A673 (cell line): ENCODE data around the gene ADAMTSL1. TPM values are rescaled to one million over a fixed set of nuclear protein-coding genes. Genes with fewer than 3 reads are reported as not detected.

Experiments
- BruUV-seq: library from RNA; stranded (reverse); fragments of 400-500 nt; replicated peaks from 2 replicates; lab custom pipeline; 2021; lab: Mats Ljungman, UMichigan
- CTCF ChIA-PET: fragments of 300-600 bp; sonication (Branson Sonifier 250); formaldehyde crosslinking; loops from one replicate; lab custom pipeline; 2022; ENCODE audit warnings: antibody characterized with exemption; lab: Charles Lee
- POLR2A ChIA-PET: fragments of 300-600 bp; sonication (Branson Sonifier 250); formaldehyde crosslinking; loops from one replicate; lab custom pipeline; 2022; ENCODE audit warnings: antibody characterized with exemption; ENCODE audit not compliant: low non-redundant PET; lab: Charles Lee
- DNase-seq: peaks from one replicate; pipeline ENCODE4 v3.0.0-alpha.2; 2015; ENCODE audit warnings: low spot score
- H3K27ac ChIP-seq: fragments of 200-600 bp; sonication (generic); 2 replicates; pipeline ENCODE4 v1.5.1; 2016; ENCODE audit warnings: mixed run types, low read depth, mild to moderate bottlenecking, mixed read lengths, antibody characterized with exemption, low read length; ENCODE audit not compliant: poor library complexity, severe bottlenecking
- H3K27me3 ChIP-seq: fragments of 200-600 bp; sonication (generic); replicated peaks from 2 replicates; pipeline ENCODE4 v1.6.1; 2017; ENCODE audit warnings: mixed run types, low read depth, mild to moderate bottlenecking, mixed read lengths, antibody characterized with exemption, low read length; ENCODE audit not compliant: insufficient read depth, poor library complexity
- H3K36me3 ChIP-seq: fragments of 200-600 bp; sonication (generic); 2 replicates; pipeline ENCODE4 v1.6.1; 2016; ENCODE audit warnings: mixed run types, mild to moderate bottlenecking, mixed read lengths, antibody characterized with exemption, low read length; ENCODE audit not compliant: insufficient read depth, poor library complexity, severe bottlenecking
- H3K4me1 ChIP-seq: fragments of 200-600 bp; sonication (generic); 2 replicates; pipeline ENCODE4 v1.6.1; 2017; ENCODE audit warnings: mixed run types, mild to moderate bottlenecking, mixed read lengths, antibody characterized with exemption, low read length; ENCODE audit not compliant: insufficient read depth, poor library complexity, severe bottlenecking
- H3K4me3 ChIP-seq: fragments of 200-600 bp; sonication (generic); 2 replicates; pipeline ENCODE4 v1.5.1; 2016; ENCODE audit warnings: low read depth, mixed run types, mild to moderate bottlenecking, mixed read lengths, low read length; ENCODE audit not compliant: poor library complexity, severe bottlenecking
- H3K9me3 ChIP-seq: fragments of 200-600 bp; sonication (generic); 2 replicates; pipeline ENCODE4 v1.6.1; 2016; ENCODE audit warnings: mixed run types, low read depth, mild to moderate bottlenecking, mixed read lengths, antibody characterized with exemption, low read length; ENCODE audit not compliant: poor library complexity, severe bottlenecking
- CTCF ChIP-seq: fragments of 300-800, 200-600 bp; sonication (generic); conservative IDR thresholded peaks from 2 replicates; pipeline ENCODE4 v1.5.1; 2017; ENCODE audit warnings: low read depth, mild to moderate bottlenecking, antibody characterized with exemption, low read length, moderate library complexity, mixed read lengths
- EZH2 ChIP-seq: fragments of 200-600 bp; sonication (generic); IDR thresholded peaks from 2 replicates; pipeline ENCODE4 v1.6.1; 2017; ENCODE audit warnings: borderline replicate concordance, low read depth, mild to moderate bottlenecking, mixed read lengths, antibody characterized with exemption, low read length; ENCODE audit not compliant: poor library complexity, severe bottlenecking
- intact Hi-C: fragments of 100-400 bp; cut with micrococcal nuclease; formaldehyde crosslinking; loops from one replicate; pipeline ENCODE4 v1.10.0; 2022; ENCODE audit not compliant: unreplicated experiment
- total RNA-seq: library from RNA; stranded (reverse); gene quantifications from 2 replicates; pipeline ENCODE4 v1.2.3, GENCODE V29; 2021

ADAMTSL1 gene
- total RNA-seq, 1 experiment from 2014 or later: not detected

GRCh38 chr9:18601956-18602355, 128.0 kb downstream of the ADAMTSL1 start:
- POLR2A ChIA-PET: no interaction called here
- Histone ChIP-seq H3K9me3 (no peaks in the 10 kb centered on the region), H3K36me3 (no peaks in the 10 kb centered on the region), H3K27me3 (no peaks in the 10 kb centered on the region), H3K4me3 (no peak overlapping the region), H3K4me1 (no peaks in the 10 kb centered on the region), H3K27ac (no peak overlapping the region)
- DNase-seq: no peak
- TF ChIP-seq CTCF (no peak), EZH2 (no peak)
- intact Hi-C loops: no loop called here
- BruUV-seq: no TSS peak
- CTCF ChIA-PET: no interaction called here

- BruUV-seq: no TSS peak
- Histone ChIP-seq H3K4me3 (no peak overlapping the region), H3K27me3 (no peaks in the 10 kb centered on the region), H3K36me3 (no peaks in the 10 kb centered on the region), H3K4me1 (no peaks in the 10 kb centered on the region), H3K27ac (no peak overlapping the region), H3K9me3 (no peaks in the 10 kb centered on the region)
- DNase-seq: no peak
- intact Hi-C loops: no loop called here
- ChIA-PET CTCF (no interaction called here), POLR2A (no interaction called here)
- TF ChIP-seq EZH2: no peak
- TF ChIP-seq CTCF: no peak
Observed at GRCh38 chr9:18604767-18605730, 131.1 kb downstream of the ADAMTSL1 start.

GRCh38 chr9:18605766-18606180, 131.8 kb downstream of the ADAMTSL1 start:
- intact Hi-C loops: no loop called here
- no peak for TF ChIP-seq EZH2
- TF ChIP-seq CTCF: no peak
- CTCF ChIA-PET: no interaction called here

More at GRCh38 chr9:18605766-18606180, 131.8 kb downstream of the ADAMTSL1 start:
- Histone ChIP-seq H3K27ac (no peak overlapping the region), H3K4me3 (no peak overlapping the region), H3K36me3 (no peaks in the 10 kb centered on the region), H3K9me3 (no peaks in the 10 kb centered on the region), H3K4me1 (no peaks in the 10 kb centered on the region), H3K27me3 (no peaks in the 10 kb centered on the region)
- POLR2A ChIA-PET: no interaction called here
- no TSS peak for BruUV-seq
- no peak for DNase-seq
